ENCODE data around the gene LSM3. TPM values are rescaled to one million over a fixed set of nuclear protein-coding genes. Genes with fewer than 3 reads are reported as not detected.

The LSM3 gene
- total and polyA plus RNA-seq, 4 experiments from 2014 or later: 7.2 to 30.7 (median 15.1) TPM

DNA sequence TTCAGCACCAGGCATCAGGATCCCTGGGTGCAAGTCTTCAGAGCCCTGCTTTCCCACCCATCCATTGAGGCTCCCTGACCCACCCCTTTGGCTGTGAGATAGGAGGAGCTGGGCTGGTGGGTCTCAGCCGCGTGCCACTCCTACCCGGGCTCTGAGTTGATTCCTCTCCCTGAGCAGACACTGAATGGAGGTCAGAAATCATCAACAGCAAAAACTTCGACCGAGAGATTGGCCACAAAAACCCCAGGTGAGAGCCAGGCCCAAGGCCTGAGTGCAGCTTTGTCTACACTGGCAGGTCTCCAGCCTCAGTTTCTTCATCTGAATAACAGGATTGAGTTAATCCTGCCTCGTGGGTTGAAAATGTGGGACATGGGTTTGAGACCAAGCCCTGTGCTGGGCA, 45.9 kb upstream of the LSM3 start:
- Histone ChIP-seq H3K4me1 (ENCODE audit: insufficient read depth, low read length) (peaks cover 5% of the 10 kb centered on the region), H3K36me3 (ENCODE audit: insufficient read depth, low read length) (peaks cover 82% of the 10 kb centered on the region), H3K27ac (ENCODE audit: low read depth, low read length) (no peak overlapping the region), H3K9me3 (ENCODE audit: control insufficient read depth in 1 of 2, low read length in 2 of 2) (no peaks in the 10 kb centered on the region), H3K27me3 (ENCODE audit: insufficient read depth, low read length) (no peaks in the 10 kb centered on the region), H3K4me3 (ENCODE audit: low read length in 2 of 2) (no peak overlapping the region)
- Mint-ChIP-seq H3K9me3 (no peaks in the 10 kb centered on the region), H3K4me1 (peaks cover 12 to 28% (median 13%) of the 10 kb centered on the region in 4 donors), H3K36me3 (peaks cover 53 to 79% of the 10 kb centered on the region in 2 donors), H3K27me3 (no peaks in the 10 kb centered on the region), H3K27ac (peak overlapping the region in 3 of 7 donors; percentile 9 to 78 (median 70)), H3K4me3 (no peak overlapping the region)
- ChIA-PET CTCF (ENCODE audit: partially characterized antibody) (interaction anchor here (2.2 kb wide), 1 partner anchor 11 kb away, joined by 8 read pairs; no protein-coding TSS in a partner anchor), POLR2A (ENCODE audit: partially characterized antibody) (interaction anchor here (3.3 to 14.1 kb wide), 3 partner anchors 8 to 46 kb away, joined by 17 to 342 read pairs (median 18); partner anchors contain the start of genes CHCHD4, LSM3, TMEM43 and XPC)
- intact Hi-C loops (cut with micrococcal nuclease): no loop called here
- no peak for DNase-seq

DNA sequence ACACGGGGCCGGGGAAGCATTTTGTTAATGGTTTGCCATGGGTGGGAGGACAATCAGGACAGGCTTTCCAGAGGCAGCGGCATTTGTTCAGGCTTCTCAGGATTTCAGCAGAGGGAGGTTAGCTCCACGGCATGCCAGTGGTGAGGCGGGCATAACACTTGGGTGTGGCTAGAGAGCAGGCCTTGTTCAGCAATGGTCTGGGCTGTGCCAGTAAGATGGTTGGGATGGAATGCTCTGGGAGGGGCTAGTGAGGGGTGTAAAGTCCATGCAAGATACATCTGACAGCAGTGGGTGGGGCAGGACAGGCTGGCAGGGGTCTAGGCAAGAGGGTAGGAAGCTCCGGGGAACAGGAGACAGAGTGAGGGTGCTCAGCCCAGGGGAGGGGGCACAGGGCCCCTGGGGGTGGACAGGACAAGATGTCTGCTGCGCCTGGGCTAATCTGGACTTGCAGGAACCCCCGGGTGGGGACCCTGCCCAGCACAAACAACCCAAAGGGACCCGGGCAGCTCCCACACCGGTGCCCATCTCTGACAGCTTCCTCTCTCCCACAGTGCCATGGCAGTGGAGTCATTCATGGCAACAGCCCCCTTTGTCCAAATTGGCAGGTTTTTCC, 45.3 kb upstream of the LSM3 start:
- no peaks in the 10 kb centered on the region for H3K9me3 ChIP-seq (ENCODE audit: control insufficient read depth in 1 of 2, low read length in 2 of 2)
- POLR2A ChIA-PET (ENCODE audit: partially characterized antibody): interaction anchor here (3.3 to 14.1 kb wide), 3 partner anchors 8 to 45 kb away, joined by 17 to 342 read pairs (median 18); partner anchors contain the start of genes CHCHD4, LSM3, TMEM43 and XPC
- H3K27ac ChIP-seq (ENCODE audit: low read depth, low read length): no peak overlapping the region
- CTCF ChIA-PET (ENCODE audit: partially characterized antibody): no interaction called here
- Mint-ChIP-seq H3K27me3 (no peaks in the 10 kb centered on the region), H3K36me3 (peaks cover 54 to 79% of the 10 kb centered on the region in 2 donors), H3K4me3 (no peak overlapping the region), H3K9me3 (no peaks in the 10 kb centered on the region), H3K4me1 (peaks cover 7 to 22% (median 8%) of the 10 kb centered on the region in 4 donors), H3K27ac (peak overlapping the region in 5 of 7 donors; percentile 9 to 89 (median 55))
- intact Hi-C loops (cut with micrococcal nuclease): no loop called here
- H3K27me3 ChIP-seq (ENCODE audit: insufficient read depth, low read length): no peaks in the 10 kb centered on the region
- peaks cover 76% of the 10 kb centered on the region for H3K36me3 ChIP-seq (ENCODE audit: insufficient read depth, low read length)
- DNase-seq: no peak
- H3K4me3 ChIP-seq (ENCODE audit: low read length in 2 of 2): no peak overlapping the region
- no peaks in the 10 kb centered on the region for H3K4me1 ChIP-seq (ENCODE audit: insufficient read depth, low read length)

DNA sequence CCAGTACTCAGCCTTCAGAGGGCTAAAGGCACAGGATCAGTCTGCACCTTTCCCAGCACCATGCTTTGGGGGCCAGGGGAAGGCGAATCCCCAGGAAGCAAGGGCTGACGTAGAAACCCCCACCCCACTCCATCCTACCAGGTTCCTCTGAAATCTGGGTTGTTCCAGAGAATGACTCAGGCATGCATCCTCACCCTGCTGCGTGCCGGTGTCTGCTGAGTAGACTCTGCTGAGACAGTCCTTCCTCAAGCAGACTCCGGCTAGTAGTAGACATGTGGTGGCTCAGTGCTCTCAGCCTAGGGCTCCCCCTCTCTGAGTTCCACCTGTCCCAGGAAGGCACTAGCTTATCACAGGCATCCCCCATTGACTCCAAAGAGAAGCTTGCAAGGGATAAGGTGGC, 44.7 kb upstream of the LSM3 start:
- CTCF ChIA-PET (ENCODE audit: partially characterized antibody): no interaction called here

DNA sequence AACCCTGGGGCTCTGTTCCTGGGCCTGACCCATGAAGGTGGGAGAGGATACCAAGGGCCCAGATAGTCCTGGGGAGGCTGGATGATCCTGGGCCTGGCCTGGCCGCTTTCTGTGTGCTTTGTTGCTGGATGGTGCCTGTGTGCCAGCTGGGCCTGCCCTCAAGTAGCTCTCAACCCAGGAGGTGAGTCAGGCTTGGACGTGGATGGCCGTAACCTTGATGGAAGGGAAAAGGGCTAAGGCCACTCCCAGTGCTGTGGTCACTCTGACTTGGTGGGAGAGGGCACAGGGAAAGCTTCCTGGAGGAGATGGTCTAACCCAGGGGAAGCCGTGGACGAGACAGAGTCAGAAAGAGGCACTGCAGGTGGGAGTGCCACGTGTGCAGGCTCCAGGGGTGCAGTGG, 44.3 kb upstream of the LSM3 start:
- Histone ChIP-seq H3K36me3 (ENCODE audit: insufficient read depth, low read length) (peaks cover 69% of the 10 kb centered on the region), H3K9me3 (ENCODE audit: control insufficient read depth in 1 of 2, low read length in 2 of 2) (no peaks in the 10 kb centered on the region), H3K27me3 (ENCODE audit: insufficient read depth, low read length) (no peaks in the 10 kb centered on the region), H3K4me1 (ENCODE audit: insufficient read depth, low read length) (no peaks in the 10 kb centered on the region), H3K27ac (ENCODE audit: low read depth, low read length) (no peak overlapping the region), H3K4me3 (ENCODE audit: low read length in 2 of 2) (no peak overlapping the region)
- Mint-ChIP-seq H3K27me3 (no peaks in the 10 kb centered on the region), H3K4me3 (no peak overlapping the region), H3K4me1 (peaks cover 4 to 16% (median 7%) of the 10 kb centered on the region in 4 donors), H3K9me3 (no peaks in the 10 kb centered on the region), H3K36me3 (peaks cover 47 to 77% of the 10 kb centered on the region in 2 donors), H3K27ac (peak overlapping the region in 3 of 7 donors; percentile 41 to 56 (median 42))
- intact Hi-C loops (cut with micrococcal nuclease): no loop called here
- DNase-seq: no peak
- CTCF ChIA-PET (ENCODE audit: partially characterized antibody): interaction anchor here (0.9 to 1.4 kb wide), 2 partner anchors 9 to 69 kb away, joined by 3 to 4 read pairs; partner anchors contain the start of genes CHCHD4 and TMEM43
- POLR2A ChIA-PET (ENCODE audit: partially characterized antibody): interaction anchor here (1.3 to 14.1 kb wide), 4 partner anchors 9 to 243 kb away, joined by 3 to 342 read pairs (median 18); partner anchors contain the start of genes CHCHD4, LSM3, TMEM43 and XPC

More for the DNA sequence above, 44.7 kb upstream of the LSM3 start:
- DNase-seq: no peak
- Histone ChIP-seq H3K27me3 (ENCODE audit: insufficient read depth, low read length) (no peaks in the 10 kb centered on the region), H3K4me3 (ENCODE audit: low read length in 2 of 2) (no peak overlapping the region), H3K9me3 (ENCODE audit: control insufficient read depth in 1 of 2, low read length in 2 of 2) (no peaks in the 10 kb centered on the region), H3K27ac (ENCODE audit: low read depth, low read length) (no peak overlapping the region), H3K36me3 (ENCODE audit: insufficient read depth, low read length) (peaks cover 71% of the 10 kb centered on the region), H3K4me1 (ENCODE audit: insufficient read depth, low read length) (no peaks in the 10 kb centered on the region)
- H3K27ac Mint-ChIP-seq: peak overlapping the region in 1 of 7 donors; percentile 29
- peaks cover 6 to 16% (median 7%) of the 10 kb centered on the region in 4 donors for H3K4me1 Mint-ChIP-seq
- peaks cover 51 to 77% of the 10 kb centered on the region in 2 donors for H3K36me3 Mint-ChIP-seq
- no peak overlapping the region for H3K4me3 Mint-ChIP-seq
- intact Hi-C loops (cut with micrococcal nuclease): no loop called here
- H3K9me3 Mint-ChIP-seq: no peaks in the 10 kb centered on the region
- POLR2A ChIA-PET (ENCODE audit: partially characterized antibody): interaction anchor here (3.3 to 14.1 kb wide), 3 partner anchors 9 to 44 kb away, joined by 17 to 342 read pairs (median 18); partner anchors contain the start of genes CHCHD4, LSM3, TMEM43 and XPC
- H3K27me3 Mint-ChIP-seq: no peaks in the 10 kb centered on the region

DNA sequence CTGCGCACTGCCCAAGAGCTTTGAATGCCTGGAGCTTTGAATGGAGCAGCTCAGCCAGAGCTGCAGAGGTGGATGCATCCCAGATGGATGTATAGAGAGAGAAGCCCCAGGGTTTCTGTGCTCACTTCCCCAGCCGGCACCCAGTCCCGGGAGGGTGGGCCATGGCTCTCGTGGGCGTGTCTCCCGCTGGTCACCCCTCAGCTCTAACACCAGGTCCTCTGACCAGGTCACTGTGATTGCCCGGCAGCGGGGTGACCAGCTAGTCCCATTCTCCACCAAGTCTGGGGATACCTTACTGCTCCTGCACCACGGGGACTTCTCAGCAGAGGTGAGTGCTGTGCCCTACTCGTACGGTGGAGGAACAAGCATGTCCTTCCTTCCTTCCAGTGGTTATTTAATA, 43.0 kb upstream of the LSM3 start:
- Mint-ChIP-seq H3K36me3 (peaks cover 44 to 82% of the 10 kb centered on the region in 2 donors), H3K4me1 (peaks cover 9 to 22% (median 16%) of the 10 kb centered on the region in 4 donors), H3K27ac (peak overlapping the region in 6 of 7 donors; percentile 13 to 77 (median 38)), H3K27me3 (no peaks in the 10 kb centered on the region), H3K4me3 (no peak overlapping the region), H3K9me3 (no peaks in the 10 kb centered on the region)
- ChIA-PET CTCF (ENCODE audit: partially characterized antibody) (interaction anchor here (0.9 to 1.4 kb wide), 2 partner anchors 10 to 68 kb away, joined by 3 to 4 read pairs; partner anchors contain the start of genes CHCHD4 and TMEM43), POLR2A (ENCODE audit: partially characterized antibody) (interaction anchor here (1.3 to 14.1 kb wide), 3 partner anchors 11 to 245 kb away, joined by 3 to 342 read pairs (median 18); partner anchors contain the start of genes CHCHD4 and TMEM43)
- no peaks in the 10 kb centered on the region for H3K9me3 ChIP-seq (ENCODE audit: control insufficient read depth in 1 of 2, low read length in 2 of 2)
- no peak overlapping the region for H3K4me3 ChIP-seq (ENCODE audit: low read length in 2 of 2)
- intact Hi-C loops (cut with micrococcal nuclease): no loop called here
- peaks cover 10% of the 10 kb centered on the region for H3K4me1 ChIP-seq (ENCODE audit: insufficient read depth, low read length)
- H3K36me3 ChIP-seq (ENCODE audit: insufficient read depth, low read length): peaks cover 62% of the 10 kb centered on the region
- H3K27ac ChIP-seq (ENCODE audit: low read depth, low read length): no peak overlapping the region
- no peaks in the 10 kb centered on the region for H3K27me3 ChIP-seq (ENCODE audit: insufficient read depth, low read length)
- DNase-seq: no peak

DNA sequence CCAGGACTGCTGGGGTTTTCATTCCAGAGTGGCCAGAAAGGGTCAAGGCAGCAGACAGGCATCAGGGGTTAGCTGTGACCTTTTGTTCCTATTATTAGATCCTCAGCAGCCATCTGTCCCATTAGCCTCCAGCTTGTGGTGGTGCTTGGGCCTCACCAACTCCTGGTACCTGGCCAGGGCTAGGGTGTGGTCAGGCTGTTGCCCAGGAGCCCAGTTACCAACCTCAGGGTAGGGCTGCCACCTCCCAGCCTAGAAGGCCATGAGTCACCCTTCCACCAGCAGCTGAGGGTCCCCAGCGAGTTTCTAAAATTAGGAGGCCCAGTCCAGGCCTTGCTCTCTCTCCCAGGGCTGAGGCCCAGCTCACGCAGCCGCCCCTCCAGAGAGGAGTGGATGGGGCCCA, 41.6 kb upstream of the LSM3 start:
- Mint-ChIP-seq H3K36me3 (peaks cover 38 to 77% of the 10 kb centered on the region in 2 donors), H3K4me3 (no peak overlapping the region), H3K4me1 (peaks cover 20 to 35% (median 24%) of the 10 kb centered on the region in 4 donors), H3K9me3 (no peaks in the 10 kb centered on the region), H3K27ac (peak overlapping the region in 4 of 7 donors; percentile 35 to 76 (median 59)), H3K27me3 (no peaks in the 10 kb centered on the region)
- Histone ChIP-seq H3K4me3 (ENCODE audit: low read length in 2 of 2) (no peak overlapping the region), H3K27ac (ENCODE audit: low read depth, low read length) (no peak overlapping the region), H3K36me3 (ENCODE audit: insufficient read depth, low read length) (peaks cover 47% of the 10 kb centered on the region), H3K9me3 (ENCODE audit: control insufficient read depth in 1 of 2, low read length in 2 of 2) (no peaks in the 10 kb centered on the region), H3K27me3 (ENCODE audit: insufficient read depth, low read length) (no peaks in the 10 kb centered on the region), H3K4me1 (ENCODE audit: insufficient read depth, low read length) (peaks cover 24% of the 10 kb centered on the region)
- ChIA-PET CTCF (ENCODE audit: partially characterized antibody) (no interaction called here), POLR2A (ENCODE audit: partially characterized antibody) (interaction anchor here (1.0 to 18.6 kb wide), 2 partner anchors 8 to 42 kb away, joined by 4 to 342 read pairs; partner anchors contain the start of genes CHCHD4, LSM3, TMEM43 and XPC)
- intact Hi-C loops (cut with micrococcal nuclease): no loop called here
- DNase-seq: no peak

DNA sequence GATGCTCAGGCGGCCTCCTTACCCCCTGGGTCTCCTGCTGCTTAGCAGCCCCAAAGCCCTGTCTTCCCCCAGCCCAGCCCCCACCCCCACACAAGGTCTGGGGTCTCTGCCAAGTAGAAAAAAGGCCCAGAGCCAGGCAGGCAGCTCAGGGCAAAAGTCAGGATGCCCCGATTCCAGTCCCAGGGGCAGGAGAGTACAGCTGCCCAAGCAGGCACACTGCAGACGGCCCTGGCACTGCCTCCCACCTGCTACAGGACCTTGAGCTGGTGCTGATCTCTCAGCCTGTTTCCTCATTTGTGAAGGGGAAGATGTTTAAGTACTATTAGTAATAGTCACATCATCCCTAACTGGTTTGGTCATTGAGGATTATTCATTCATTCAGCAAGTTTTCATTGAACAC, 41.2 kb upstream of the LSM3 start:
- intact Hi-C loops (cut with micrococcal nuclease): no loop called here
- DNase-seq: no peak
- no peaks in the 10 kb centered on the region for H3K9me3 ChIP-seq (ENCODE audit: control insufficient read depth in 1 of 2, low read length in 2 of 2)
- ChIA-PET CTCF (ENCODE audit: partially characterized antibody) (no interaction called here), POLR2A (ENCODE audit: partially characterized antibody) (interaction anchor here (1.0 to 18.6 kb wide), 3 partner anchors 9 to 41 kb away, joined by 4 to 342 read pairs (median 220); partner anchors contain the start of genes CHCHD4, LSM3, TMEM43 and XPC)
- Mint-ChIP-seq H3K4me1 (peaks cover 24 to 39% (median 29%) of the 10 kb centered on the region in 4 donors), H3K27ac (peak overlapping the region in 3 of 7 donors; percentile 12 to 93 (median 76)), H3K9me3 (no peaks in the 10 kb centered on the region), H3K36me3 (peaks cover 38 to 76% of the 10 kb centered on the region in 2 donors), H3K4me3 (no peak overlapping the region), H3K27me3 (no peaks in the 10 kb centered on the region)
- no peak overlapping the region for H3K4me3 ChIP-seq (ENCODE audit: low read length in 2 of 2)
- no peaks in the 10 kb centered on the region for H3K27me3 ChIP-seq (ENCODE audit: insufficient read depth, low read length)
- H3K27ac ChIP-seq (ENCODE audit: low read depth, low read length): no peak overlapping the region
- H3K36me3 ChIP-seq (ENCODE audit: insufficient read depth, low read length): peaks cover 43% of the 10 kb centered on the region
- peaks cover 29% of the 10 kb centered on the region for H3K4me1 ChIP-seq (ENCODE audit: insufficient read depth, low read length)
